Measurements from ENCODE around the gene GALNT17.

Gene GALNT17

GRCh38 chr7:71659622-71660021 lies 527.7 kb downstream of the GALNT17 start:
- H3K79me2 ChIP-seq (ENCODE audit: low read length) = no peaks in the 10 kb centered on the region
- no peak overlapping the region for H2AFZ ChIP-seq (ENCODE audit: low read length)
- no peaks in the 10 kb centered on the region for H3F3A ChIP-seq (ENCODE audit: insufficient read depth, low read length)
- no peak for DNase-seq
- no peaks in the 10 kb centered on the region for H3K36me3 ChIP-seq (replicated peaks; ENCODE audit: insufficient read depth, low read length)
- no peaks in the 10 kb centered on the region for H3K9me3 ChIP-seq (replicated peaks; ENCODE audit: insufficient read depth, low read length)
- no peaks in the 10 kb centered on the region for H3K9me2 ChIP-seq (replicated peaks; ENCODE audit: insufficient read depth, low read length)
- H3K27me3 ChIP-seq (replicated peaks; ENCODE audit: insufficient read depth, low read length) = no peaks in the 10 kb centered on the region
- no peak overlapping the region for H3K9ac ChIP-seq (ENCODE audit: low read length)
- H3K4me2 ChIP-seq (ENCODE audit: low read depth, low read length) = no peak overlapping the region
- no peaks in the 10 kb centered on the region for H3K4me1 ChIP-seq (ENCODE audit: low read length)
- TF ChIP-seq EZH2 (optimal IDR thresholded peaks at IDR 0.05; ENCODE audit: low read depth, low read length) (no peak), EZH2phosphoT487 (IDR thresholded peaks at IDR 0.05; ENCODE audit: low read length) (no peak), CTCF (IDR thresholded peaks at IDR 0.05; ENCODE audit: low read length) (no peak)
- no peak overlapping the region for H3K4me3 ChIP-seq (ENCODE audit: low read length)
- H3K27ac ChIP-seq (ENCODE audit: low read length) = no peak overlapping the region
- H4K20me1 ChIP-seq (ENCODE audit: insufficient read depth, low read length) = no peaks in the 10 kb centered on the region

- no peaks in the 10 kb centered on the region for H3K9me3 ChIP-seq (replicated peaks; ENCODE audit: insufficient read depth, low read length)
- H3K27me3 ChIP-seq (replicated peaks; ENCODE audit: insufficient read depth, low read length) = no peaks in the 10 kb centered on the region
- H3K36me3 ChIP-seq (replicated peaks; ENCODE audit: insufficient read depth, low read length) = no peaks in the 10 kb centered on the region
- H3F3A ChIP-seq (ENCODE audit: insufficient read depth, low read length) = no peaks in the 10 kb centered on the region
- no peaks in the 10 kb centered on the region for H3K79me2 ChIP-seq (ENCODE audit: low read length)
- no peak overlapping the region for H3K27ac ChIP-seq (ENCODE audit: low read length)
- TF ChIP-seq EZH2 (optimal IDR thresholded peaks at IDR 0.05; ENCODE audit: low read depth, low read length) (no peak), EZH2phosphoT487 (IDR thresholded peaks at IDR 0.05; ENCODE audit: low read length) (no peak), CTCF (IDR thresholded peaks at IDR 0.05; ENCODE audit: low read length) (no peak)
- no peaks in the 10 kb centered on the region for H3K4me1 ChIP-seq (ENCODE audit: low read length)
- no peak overlapping the region for H2AFZ ChIP-seq (ENCODE audit: low read length)
- no peaks in the 10 kb centered on the region for H3K9me2 ChIP-seq (replicated peaks; ENCODE audit: insufficient read depth, low read length)
- no peak for DNase-seq
- H3K4me3 ChIP-seq (ENCODE audit: low read length) = no peak overlapping the region
- H4K20me1 ChIP-seq (ENCODE audit: insufficient read depth, low read length) = no peaks in the 10 kb centered on the region
- H3K9ac ChIP-seq (ENCODE audit: low read length) = no peak overlapping the region
- no peak overlapping the region for H3K4me2 ChIP-seq (ENCODE audit: low read depth, low read length)
Measured at GRCh38 chr7:71661671-71662224, 529.8 kb downstream of the GALNT17 start.

GRCh38 chr7:71665716-71666115 lies 533.8 kb downstream of the GALNT17 start:
- Histone ChIP-seq H3K9ac (ENCODE audit: low read length) (no peak overlapping the region), H3K27me3 (replicated peaks; ENCODE audit: insufficient read depth, low read length) (no peaks in the 10 kb centered on the region), H4K20me1 (ENCODE audit: insufficient read depth, low read length) (no peaks in the 10 kb centered on the region), H3K36me3 (replicated peaks; ENCODE audit: insufficient read depth, low read length) (no peaks in the 10 kb centered on the region), H3K9me3 (replicated peaks; ENCODE audit: insufficient read depth, low read length) (no peaks in the 10 kb centered on the region), H3K27ac (ENCODE audit: low read length) (no peak overlapping the region), H3K4me1 (ENCODE audit: low read length) (no peaks in the 10 kb centered on the region), H2AFZ (ENCODE audit: low read length) (no peak overlapping the region), H3K4me3 (ENCODE audit: low read length) (no peak overlapping the region), H3K9me2 (replicated peaks; ENCODE audit: insufficient read depth, low read length) (no peaks in the 10 kb centered on the region), H3F3A (ENCODE audit: insufficient read depth, low read length) (no peaks in the 10 kb centered on the region), H3K4me2 (ENCODE audit: low read depth, low read length) (no peak overlapping the region), H3K79me2 (ENCODE audit: low read length) (no peaks in the 10 kb centered on the region)
- TF ChIP-seq EZH2 (optimal IDR thresholded peaks at IDR 0.05; ENCODE audit: low read depth, low read length) (no peak), CTCF (IDR thresholded peaks at IDR 0.05; ENCODE audit: low read length) (no peak)
- no peak for DNase-seq
